ENCODE results near the gene GRID2.
"Not testable (repeated sequence)": the region's sequence is repeated elsewhere in the genome, so short reads cannot be mapped to it uniquely, and the experiment has no call there.

- not testable (repeated sequence) for TF ChIP-seq CTCF, POLR2AphosphoS5, POLR2A (IDR thresholded peaks at IDR 0.05)
These were observed 26.5 kb upstream of the GRID2 start for GRCh38 chr4:92277057-92277881.

Measured in stomach (tissue), 4 donors.